Ovary (tissue), 3 donors: ENCODE results near the gene SPAG5.

ENCODE experiments used
- CTCF ChIP-seq, 3 donors: fragments of 450-650 bp in 2 of 3; fragments of 200-600 bp in 1 of 3; IDR thresholded peaks; one replicate each; pipeline versions ENCODE4 v1.5.1 to v1.8.0; 2016 to 2022; ENCODE audit warnings: antibody characterized with exemption in 3 of 3, mild to moderate bottlenecking in 1 of 3
- EP300 ChIP-seq: sonication (generic); formaldehyde crosslinking; IDR thresholded peaks from one replicate; pipeline ENCODE4 v1.6.1; 2017; ENCODE audit warnings: antibody characterized with exemption
- POLR2A ChIP-seq: fragments of 450-650 bp; IDR thresholded peaks from one replicate; pipeline ENCODE4 v1.6.1; 2017; ENCODE audit warnings: antibody characterized with exemption, mild to moderate bottlenecking, moderate library complexity
- donor health status: DM: no; HTN: no; CAD: no.

- no peak for TF ChIP-seq CTCF (IDR thresholded peaks at IDR 0.05)
- no peak for TF ChIP-seq POLR2A
- no peak for TF ChIP-seq EP300
These were observed 47.2 kb downstream of the SPAG5 start for GRCh38 chr17:28551421-28552175.
